ENCODE measurements around the gene CTPS2.

- TF ChIP-seq, protein P1, sequence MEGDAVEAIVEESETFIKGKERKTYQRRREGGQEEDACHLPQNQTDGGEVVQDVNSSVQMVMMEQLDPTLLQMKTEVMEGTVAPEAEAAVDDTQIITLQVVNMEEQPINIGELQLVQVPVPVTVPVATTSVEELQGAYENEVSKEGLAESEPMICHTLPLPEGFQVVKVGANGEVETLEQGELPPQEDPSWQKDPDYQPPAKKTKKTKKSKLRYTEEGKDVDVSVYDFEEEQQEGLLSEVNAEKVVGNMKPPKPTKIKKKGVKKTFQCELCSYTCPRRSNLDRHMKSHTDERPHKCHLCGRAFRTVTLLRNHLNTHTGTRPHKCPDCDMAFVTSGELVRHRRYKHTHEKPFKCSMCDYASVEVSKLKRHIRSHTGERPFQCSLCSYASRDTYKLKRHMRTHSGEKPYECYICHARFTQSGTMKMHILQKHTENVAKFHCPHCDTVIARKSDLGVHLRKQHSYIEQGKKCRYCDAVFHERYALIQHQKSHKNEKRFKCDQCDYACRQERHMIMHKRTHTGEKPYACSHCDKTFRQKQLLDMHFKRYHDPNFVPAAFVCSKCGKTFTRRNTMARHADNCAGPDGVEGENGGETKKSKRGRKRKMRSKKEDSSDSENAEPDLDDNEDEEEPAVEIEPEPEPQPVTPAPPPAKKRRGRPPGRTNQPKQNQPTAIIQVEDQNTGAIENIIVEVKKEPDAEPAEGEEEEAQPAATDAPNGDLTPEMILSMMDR (conservative IDR thresholded peaks at IDR 0.05): no peak
- TF ChIP-seq ZFX (IDR thresholded peaks at IDR 0.05): no peak
Measured at GRCh38 chrX:16659321-16659720, 53.1 kb downstream of the CTPS2 start.

Measured in C4-2B (cell line).